DND-41 (cell line): ENCODE data around the gene CNTN5.

Experiments
- ATAC-seq: fragments of 200-7000 bp; cut with Tn5 transposase; 3 replicates; pipeline ENCODE4 v1.9.1; 2021; ENCODE audit warnings: low read depth; ENCODE audit not compliant: insufficient read depth
- DNase-seq: peaks from one replicate; pipeline ENCODE4 v3.0.0-alpha.2; 2020
- H2AFZ ChIP-seq: 2 replicates; pipeline ENCODE4 v1.6.0; 2012; ENCODE audit warnings: low read depth, low read length
- H3K27ac ChIP-seq: 2 replicates; pipeline ENCODE4 v1.5.1; 2012; ENCODE audit warnings: low read length, inconsistent platforms
- H3K27me3 ChIP-seq: fragments of 200-600 bp; sonication (generic); 2 replicates; pipeline ENCODE4 v1.6.0; 2012; ENCODE audit warnings: low read length, mild to moderate bottlenecking, inconsistent platforms; ENCODE audit not compliant: insufficient read depth, poor library complexity
- H3K36me3 ChIP-seq: 2 replicates; pipeline ENCODE4 v1.5.1; 2012; ENCODE audit warnings: low read length, inconsistent platforms; ENCODE audit not compliant: insufficient read depth
- H3K4me1 ChIP-seq: 2 replicates; pipeline ENCODE4 v1.5.1; 2012; ENCODE audit warnings: mild to moderate bottlenecking, low read length; ENCODE audit not compliant: insufficient read depth
- H3K4me2 ChIP-seq: 2 replicates; pipeline ENCODE4 v1.6.0; 2012; ENCODE audit warnings: mild to moderate bottlenecking, moderate library complexity, low read length, inconsistent platforms; ENCODE audit not compliant: insufficient read depth
- H3K4me3 ChIP-seq, 2 experiments: fragments of 200-600 bp in 1 of 2; shearing (Covaris generic) in 1 of 2; 2 replicates each; pipeline ENCODE4 v1.5.1; 2012 to 2016; ENCODE audit warnings: inconsistent platforms in 2 of 2, low read length in 2 of 2, mild to moderate bottlenecking in 2 of 2, low read depth in 1 of 2, moderate library complexity in 1 of 2
- H3K79me2 ChIP-seq: 2 replicates; pipeline ENCODE4 v1.6.0; 2012; ENCODE audit warnings: low read length, inconsistent platforms; ENCODE audit not compliant: insufficient read depth
- H3K9ac ChIP-seq: 2 replicates; pipeline ENCODE4 v1.6.0; 2012; ENCODE audit warnings: low read depth, mild to moderate bottlenecking, inconsistent platforms, low read length, moderate library complexity
- H3K9me3 ChIP-seq: 2 replicates; pipeline ENCODE4 v1.5.1; 2012; ENCODE audit warnings: low read length, moderate library complexity, mild to moderate bottlenecking, inconsistent platforms; ENCODE audit not compliant: insufficient read depth, severe bottlenecking
- H4K20me1 ChIP-seq: 2 replicates; pipeline ENCODE4 v1.6.0; 2012; ENCODE audit warnings: low read length; ENCODE audit not compliant: insufficient read depth
- CTCF ChIP-seq: IDR thresholded peaks from 2 replicates; pipeline ENCODE4 v1.5.1; 2012; ENCODE audit warnings: borderline replicate concordance, low read length, moderate library complexity, mild to moderate bottlenecking; ENCODE audit not compliant: poor library complexity, severe bottlenecking; ENCODE audit errors: extremely low read depth
- EZH2 ChIP-seq: IDR thresholded peaks from 3 replicates; pipeline ENCODE4 v1.6.1; 2012; ENCODE audit warnings: borderline replicate concordance, low read depth, mild to moderate bottlenecking, moderate library complexity, low read length, inconsistent platforms; ENCODE audit not compliant: severe bottlenecking

Gene CNTN5

DNA sequence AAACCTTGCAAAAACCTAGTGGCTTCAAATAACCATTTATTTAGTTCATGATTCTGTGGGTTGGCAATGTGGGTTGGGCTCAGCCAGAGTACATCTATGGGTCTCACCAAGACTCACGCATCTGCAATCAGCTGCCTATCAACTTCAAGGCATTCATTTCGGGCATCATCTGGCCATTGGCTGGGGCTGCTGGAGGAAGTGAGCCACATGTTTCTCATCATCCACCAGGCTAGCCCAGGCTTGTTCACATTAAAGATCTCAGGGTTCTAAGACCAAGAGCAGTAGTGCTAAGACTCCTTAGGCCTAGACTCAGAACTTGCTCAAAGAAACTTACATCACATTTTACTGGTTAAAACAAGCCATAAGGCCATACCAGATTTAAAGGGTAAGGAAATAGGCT, 1187.5 kb downstream of the CNTN5 start:
- no peaks in the 10 kb centered on the region for H3K9me3 ChIP-seq
- DNase-seq (no peak), ATAC-seq (no peak)
- H4K20me1 ChIP-seq = no peaks in the 10 kb centered on the region
- H3K27me3 ChIP-seq = no peaks in the 10 kb centered on the region
- H3K36me3 ChIP-seq = no peaks in the 10 kb centered on the region
- no peak overlapping the region for H3K27ac ChIP-seq
- no peak overlapping the region for H3K4me2 ChIP-seq
- no peak overlapping the region for H3K4me3 ChIP-seq
- H3K4me1 ChIP-seq = no peaks in the 10 kb centered on the region
- H2AFZ ChIP-seq = no peak overlapping the region
- no peaks in the 10 kb centered on the region for H3K79me2 ChIP-seq
- TF ChIP-seq EZH2 = no peak
- no peak for TF ChIP-seq CTCF
- no peak overlapping the region for H3K9ac ChIP-seq

DNA sequence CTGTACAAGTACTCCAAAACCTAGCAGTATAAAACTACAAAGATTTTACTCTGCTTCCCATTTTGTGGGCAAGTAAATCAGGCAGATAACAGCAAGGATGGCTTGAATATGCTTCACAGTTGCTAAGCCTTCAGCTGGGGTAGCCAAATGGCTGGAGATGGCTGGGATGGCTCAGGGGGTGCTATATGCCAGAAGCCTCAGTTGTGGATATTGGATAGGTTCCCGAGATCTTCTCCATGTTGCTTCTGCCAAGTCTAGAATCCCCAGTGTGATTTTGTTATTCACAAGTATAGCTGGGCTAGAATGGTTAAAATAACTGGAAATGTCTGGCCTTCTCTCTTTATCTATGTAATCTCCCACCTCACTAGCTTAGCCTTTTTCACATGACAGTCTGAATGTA, 1194.0 kb downstream of the CNTN5 start:
- H3K4me2 ChIP-seq = no peak overlapping the region
- no peaks in the 10 kb centered on the region for H3K79me2 ChIP-seq
- H3K27ac ChIP-seq = no peak overlapping the region
- no peak overlapping the region for H3K9ac ChIP-seq
- H3K4me1 ChIP-seq = no peaks in the 10 kb centered on the region
- no peak overlapping the region for H3K4me3 ChIP-seq
- ATAC-seq = no peak
- no peak for DNase-seq
- H3K36me3 ChIP-seq = no peaks in the 10 kb centered on the region
- TF ChIP-seq CTCF (no peak), EZH2 (no peak)
- no peaks in the 10 kb centered on the region for H4K20me1 ChIP-seq
- H3K9me3 ChIP-seq = peaks cover 2% of the 10 kb centered on the region
- H3K27me3 ChIP-seq = no peaks in the 10 kb centered on the region
- no peak overlapping the region for H2AFZ ChIP-seq

DNA sequence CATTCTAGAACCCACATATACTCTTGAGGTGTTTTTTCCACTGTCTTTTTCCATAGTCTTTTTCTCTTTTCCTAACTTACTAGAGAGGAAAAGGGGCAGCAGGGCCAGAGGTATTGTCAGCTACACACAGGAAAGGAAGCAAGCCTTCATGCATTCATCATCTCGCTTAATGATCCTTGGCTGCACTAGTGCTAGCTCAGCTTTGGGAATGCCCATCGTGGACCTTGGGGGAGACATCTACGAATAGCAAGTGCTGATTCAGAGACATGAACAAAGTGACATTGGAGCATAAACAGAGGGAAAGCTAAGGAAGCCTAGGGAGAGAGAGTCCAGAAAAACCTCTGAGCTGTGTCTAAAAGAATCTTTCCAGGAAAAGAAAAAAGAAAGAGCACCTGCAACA, 1200.1 kb downstream of the CNTN5 start:
- no peak overlapping the region for H3K27ac ChIP-seq
- H4K20me1 ChIP-seq = no peaks in the 10 kb centered on the region
- no peak overlapping the region for H2AFZ ChIP-seq
- no peak overlapping the region for H3K9ac ChIP-seq
- DNase-seq (no peak), ATAC-seq (no peak)
- H3K4me2 ChIP-seq = no peak overlapping the region
- H3K36me3 ChIP-seq = no peaks in the 10 kb centered on the region
- no peaks in the 10 kb centered on the region for H3K4me1 ChIP-seq
- no peaks in the 10 kb centered on the region for H3K27me3 ChIP-seq
- H3K79me2 ChIP-seq = no peaks in the 10 kb centered on the region
- no peak overlapping the region for H3K4me3 ChIP-seq
- no peaks in the 10 kb centered on the region for H3K9me3 ChIP-seq
- TF ChIP-seq EZH2 (no peak), CTCF (no peak)

DNA sequence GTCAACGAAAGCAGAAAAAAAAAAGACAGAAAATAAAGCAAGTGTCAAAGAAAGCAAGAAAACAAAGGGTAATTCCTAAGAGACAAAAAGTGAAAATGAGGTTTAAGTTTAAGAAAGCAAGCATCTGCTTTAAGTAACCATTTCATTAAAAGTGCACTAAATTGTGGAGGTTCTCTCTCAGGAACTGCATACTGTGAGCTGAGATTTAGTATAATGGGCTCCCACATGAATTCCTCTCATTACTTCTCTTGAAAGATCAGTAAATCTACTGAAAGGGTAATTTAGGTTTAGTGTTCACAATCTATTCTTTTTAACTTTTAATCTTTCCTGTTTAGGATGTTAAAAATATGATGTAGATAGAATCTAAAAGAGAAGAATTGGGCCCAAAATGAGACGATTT, 1201.0 kb downstream of the CNTN5 start:
- DNase-seq = no peak
- H4K20me1 ChIP-seq = no peaks in the 10 kb centered on the region
- no peak overlapping the region for H3K4me2 ChIP-seq
- H3K36me3 ChIP-seq = no peaks in the 10 kb centered on the region
- no peaks in the 10 kb centered on the region for H3K79me2 ChIP-seq
- no peak overlapping the region for H2AFZ ChIP-seq
- no peak for ATAC-seq
- no peak overlapping the region for H3K27ac ChIP-seq
- H3K9me3 ChIP-seq = no peaks in the 10 kb centered on the region
- H3K4me1 ChIP-seq = no peaks in the 10 kb centered on the region
- H3K9ac ChIP-seq = no peak overlapping the region
- TF ChIP-seq CTCF (no peak), EZH2 (no peak)
- no peaks in the 10 kb centered on the region for H3K27me3 ChIP-seq
- no peak overlapping the region for H3K4me3 ChIP-seq
